ENCODE results near the gene ECSIT. TPM values are rescaled to one million over a fixed set of nuclear protein-coding genes. Genes with fewer than 3 reads are reported as not detected.

The ECSIT gene
- total RNA-seq, 1 experiment from 2014 or later: 52.8 TPM

GRCh38 chr19:11576227-11576626 lies 47.3 kb upstream of the ECSIT start:
- intact Hi-C loops (cut with micrococcal nuclease): no loop called here
- BruUV-seq (replicated peaks): no TSS peak
- Histone ChIP-seq H3K4me2 (ENCODE audit: low read length) (no peak overlapping the region), H3K4me1 (ENCODE audit: control insufficient read depth in 1 of 2, insufficient read depth in 2 of 2, low read length in 2 of 2) (0 out of 4 replicates have a peak, but pooled peaks cover 0 to 2% of the 10 kb centered on the region in 2 experiments), H3K4me3 (replicated peaks in 1 of 2; ENCODE audit: low read depth in 1 of 2, low read length in 2 of 2) (no peak overlapping the region), H4K20me1 (ENCODE audit: insufficient read depth) (no peaks in the 10 kb centered on the region), H3K36me3 (ENCODE audit: control insufficient read depth in 1 of 2, insufficient read depth in 2 of 2, low read length in 2 of 2) (no peaks in the 10 kb centered on the region), H3K27me3 (ENCODE audit: insufficient read depth, low read length) (no peaks in the 10 kb centered on the region), H3K79me2 (ENCODE audit: insufficient read depth, low read length) (no peaks in the 10 kb centered on the region), H3K9me3 (ENCODE audit: control insufficient read depth in 1 of 2, insufficient read depth in 1 of 2, low read depth in 1 of 2, low read length in 2 of 2) (no peaks in the 10 kb centered on the region), H3K9me2 (ENCODE audit: insufficient read depth) (no peaks in the 10 kb centered on the region), H3K9ac (ENCODE audit: low read length) (no peak overlapping the region), H2AFZ (ENCODE audit: low read depth, low read length, poor library complexity, severe bottlenecking) (no peak overlapping the region), H3K27ac (ENCODE audit: low read depth, low read length) (no peak overlapping the region)
- ChIA-PET RAD21 (ENCODE audit: low non-redundant PET in 1 of 2, low total read pairs in 2 of 2, uncharacterized antibody in 2 of 2, unreplicated experiment in 2 of 2) (no interaction called here), CTCF (no interaction called here), POLR2A (no interaction called here)
- TF ChIP-seq MAX (IDR thresholded peaks at IDR 0.05) (no peak), JUND (IDR thresholded peaks at IDR 0.05) (no peak), POLR2AphosphoS5 (IDR thresholded peaks at IDR 0.05; ENCODE audit: low read depth, low read length) (no peak), TCF7L2 (IDR thresholded peaks at IDR 0.05; ENCODE audit: borderline replicate concordance, extremely low read depth, insufficient read depth, insufficient read length) (no peak), ATF3 (IDR thresholded peaks at IDR 0.05) (no peak), FOSL1 (IDR thresholded peaks at IDR 0.05; ENCODE audit: low read depth) (no peak), SRF (IDR thresholded peaks at IDR 0.05; ENCODE audit: low read depth) (no peak), ZNF274 (IDR thresholded peaks at IDR 0.05; ENCODE audit: low read depth, low read length) (no peak), POLR2A (IDR thresholded peaks at IDR 0.05; ENCODE audit: borderline replicate concordance, extremely low read depth, insufficient read depth, insufficient read length) (no peak), CEBPB (IDR thresholded peaks at IDR 0.05; ENCODE audit: low read depth) (no peak), EZH2 (IDR thresholded peaks at IDR 0.05) (no peak), ELF1 (IDR thresholded peaks at IDR 0.05; ENCODE audit: borderline replicate concordance, low read depth) (no peak), RAD21 (IDR thresholded peaks at IDR 0.05; ENCODE audit: low read depth) (no peak), CTCF (IDR thresholded peaks at IDR 0.05 in 2 of 3, conservative IDR thresholded peaks at IDR 0.05 in 1 of 3; ENCODE audit: borderline replicate concordance in 1 of 3, insufficient read depth in 1 of 3, low read depth in 2 of 3, low read length in 2 of 3) (no peak), ZBTB33 (IDR thresholded peaks at IDR 0.05; ENCODE audit: extremely low read depth, insufficient replicate concordance, low read length) (no peak), EZH2phosphoT487 (IDR thresholded peaks at IDR 0.05; ENCODE audit: borderline replicate concordance) (no peak), REST (IDR thresholded peaks at IDR 0.05; ENCODE audit: low read depth) (no peak), EGR1 (IDR thresholded peaks at IDR 0.05; ENCODE audit: low read depth) (no peak), SIN3A (IDR thresholded peaks at IDR 0.05; ENCODE audit: low read depth) (no peak), YY1 (IDR thresholded peaks at IDR 0.05; ENCODE audit: extremely low read depth, insufficient replicate concordance, low read depth, low read length) (no peak)
- DNase-seq (ENCODE audit: low read depth, low spot score) (no peak), ATAC-seq (no peak)
